Loucy (cell line): Measurements from ENCODE around the gene UBE3C.

ENCODE experiments used
- EZH2phosphoT487 ChIP-seq: fragments of 200-600 bp; IDR thresholded peaks from 2 replicates; pipeline ENCODE4 v1.6.1; 2018; ENCODE audit warnings: antibody characterized with exemption, mild to moderate bottlenecking, moderate library complexity, borderline replicate concordance
- TF ChIP-seq, protein P1 (sequence below): fragments of 200-600 bp; sonication (generic); conservative IDR thresholded peaks from 2 replicates; pipeline ENCODE4 v1.5.1; 2014; ENCODE audit warnings: mild to moderate bottlenecking, antibody characterized with exemption, low read length

DNA sequence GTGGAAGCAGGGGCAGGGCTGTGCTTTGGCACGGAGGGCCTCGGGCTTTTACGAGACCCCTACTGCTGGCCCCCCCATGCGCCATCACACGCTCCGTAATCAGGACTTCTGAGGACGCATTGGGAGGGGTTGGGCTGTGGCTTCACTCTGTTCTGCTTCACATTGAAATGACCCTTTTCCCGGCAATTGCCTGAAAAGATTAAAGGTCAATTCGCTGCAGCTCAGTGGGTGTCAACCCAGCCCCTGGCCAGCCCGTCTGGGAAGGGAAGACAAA is 41.7 kb upstream of the UBE3C start:
- TF ChIP-seq, protein P1, sequence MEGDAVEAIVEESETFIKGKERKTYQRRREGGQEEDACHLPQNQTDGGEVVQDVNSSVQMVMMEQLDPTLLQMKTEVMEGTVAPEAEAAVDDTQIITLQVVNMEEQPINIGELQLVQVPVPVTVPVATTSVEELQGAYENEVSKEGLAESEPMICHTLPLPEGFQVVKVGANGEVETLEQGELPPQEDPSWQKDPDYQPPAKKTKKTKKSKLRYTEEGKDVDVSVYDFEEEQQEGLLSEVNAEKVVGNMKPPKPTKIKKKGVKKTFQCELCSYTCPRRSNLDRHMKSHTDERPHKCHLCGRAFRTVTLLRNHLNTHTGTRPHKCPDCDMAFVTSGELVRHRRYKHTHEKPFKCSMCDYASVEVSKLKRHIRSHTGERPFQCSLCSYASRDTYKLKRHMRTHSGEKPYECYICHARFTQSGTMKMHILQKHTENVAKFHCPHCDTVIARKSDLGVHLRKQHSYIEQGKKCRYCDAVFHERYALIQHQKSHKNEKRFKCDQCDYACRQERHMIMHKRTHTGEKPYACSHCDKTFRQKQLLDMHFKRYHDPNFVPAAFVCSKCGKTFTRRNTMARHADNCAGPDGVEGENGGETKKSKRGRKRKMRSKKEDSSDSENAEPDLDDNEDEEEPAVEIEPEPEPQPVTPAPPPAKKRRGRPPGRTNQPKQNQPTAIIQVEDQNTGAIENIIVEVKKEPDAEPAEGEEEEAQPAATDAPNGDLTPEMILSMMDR: no peak
- TF ChIP-seq EZH2phosphoT487: no peak
